ENCODE results near the gene FRMPD4.
"Not testable (repeated sequence)": the region's sequence is repeated elsewhere in the genome, so short reads cannot be mapped to it uniquely, and the experiment has no call there.

The FRMPD4 gene

DNA sequence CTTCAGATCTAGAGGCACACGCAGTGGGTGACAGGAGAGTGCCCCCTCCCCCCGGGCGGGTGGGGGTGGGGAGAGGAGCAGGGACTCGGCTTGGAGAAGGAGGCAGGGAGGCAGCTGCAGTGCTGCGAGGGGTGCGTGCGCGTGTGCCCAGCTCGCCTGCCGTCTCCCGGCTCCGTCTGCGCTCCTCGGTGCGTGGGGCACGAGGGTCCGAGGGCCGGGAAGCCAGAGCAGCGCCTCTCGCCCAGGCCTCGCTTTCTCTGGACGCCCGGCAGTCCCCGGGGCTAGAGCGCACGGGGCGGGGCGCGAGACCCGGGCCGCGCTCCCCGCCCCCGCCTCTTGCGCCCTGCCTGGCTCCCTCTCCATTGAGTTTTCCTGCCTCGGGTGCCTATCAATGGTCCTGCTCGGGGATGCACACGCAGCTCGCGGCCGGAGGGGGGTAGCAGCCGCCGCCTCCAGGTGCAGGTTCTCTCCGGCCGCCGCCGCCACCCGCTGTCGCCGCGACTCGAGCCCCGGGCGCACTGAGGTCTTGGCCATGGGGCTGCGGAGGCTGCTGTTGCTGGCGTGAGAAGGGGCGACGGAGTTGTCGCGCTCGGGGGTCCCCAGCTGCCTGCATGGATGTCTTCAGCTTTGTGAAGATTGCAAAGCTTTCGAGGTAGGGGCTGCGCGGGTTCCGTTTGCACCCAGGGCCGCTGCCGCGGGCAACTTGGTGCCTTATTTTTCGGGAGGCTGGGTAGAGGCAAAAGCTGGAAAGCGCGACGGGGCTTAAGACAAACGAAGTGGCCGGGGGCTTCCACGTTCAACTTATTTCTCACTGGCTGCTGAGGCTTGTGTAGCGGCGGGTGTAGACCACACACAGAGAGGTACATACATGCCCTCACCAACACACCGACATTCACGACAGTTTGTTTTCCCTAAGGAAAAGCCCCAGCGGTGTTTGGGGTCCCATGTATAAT, at the start of gene FRMPD4:
FRMPD4 (plus strand) TSS at position 113 of the 953 bp plus-strand sequence; CDS start at position 612, 499 bp downstream.
- DNase-seq (ENCODE audit: insufficient read length, low spot score) (no peak), FAIRE-seq (no peak)

DNA sequence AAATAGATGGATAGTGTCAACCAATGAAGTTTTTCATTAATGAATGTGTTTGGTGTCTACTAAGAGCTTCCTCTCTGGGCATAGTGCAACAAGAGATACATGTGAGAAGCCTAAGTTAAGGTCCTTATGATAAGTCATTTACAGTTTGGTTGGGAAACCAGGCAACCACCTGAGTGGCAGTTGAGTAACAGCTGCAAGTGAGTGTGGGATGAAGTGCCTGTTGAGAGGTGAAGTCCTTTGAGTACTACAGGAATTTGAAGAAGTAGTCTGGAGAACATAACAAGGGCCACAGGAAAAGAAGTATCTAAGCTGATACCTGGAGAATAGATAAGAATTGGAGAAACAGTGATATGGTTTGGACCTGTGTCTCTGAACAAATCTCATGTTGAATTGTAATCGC, 48.5 kb upstream of the FRMPD4 start:
- FAIRE-seq: no peak
- DNase-seq (ENCODE audit: insufficient read length, low spot score): no peak

DNA sequence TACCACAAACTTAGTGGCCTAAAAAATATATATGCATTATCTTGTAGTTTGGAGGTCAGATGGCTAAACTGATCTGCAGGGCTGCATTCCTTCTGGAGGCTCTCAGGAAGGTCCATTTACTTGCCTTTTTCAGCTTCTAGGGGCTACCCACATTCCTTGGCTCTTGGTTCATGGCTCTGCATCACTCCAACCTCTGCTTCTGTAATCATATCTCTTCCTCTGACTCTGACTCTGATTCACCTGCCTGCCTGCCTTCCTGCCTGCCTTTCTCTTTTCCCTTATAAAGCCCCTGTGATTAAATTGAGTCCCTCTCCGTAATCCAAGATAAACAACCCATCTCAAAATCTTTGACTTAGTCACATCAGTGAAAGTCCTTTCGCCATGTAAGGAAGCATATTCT, 25.0 kb upstream of the FRMPD4 start:
- FAIRE-seq: no peak
- no peak for DNase-seq (ENCODE audit: insufficient read length, low spot score)

DNA sequence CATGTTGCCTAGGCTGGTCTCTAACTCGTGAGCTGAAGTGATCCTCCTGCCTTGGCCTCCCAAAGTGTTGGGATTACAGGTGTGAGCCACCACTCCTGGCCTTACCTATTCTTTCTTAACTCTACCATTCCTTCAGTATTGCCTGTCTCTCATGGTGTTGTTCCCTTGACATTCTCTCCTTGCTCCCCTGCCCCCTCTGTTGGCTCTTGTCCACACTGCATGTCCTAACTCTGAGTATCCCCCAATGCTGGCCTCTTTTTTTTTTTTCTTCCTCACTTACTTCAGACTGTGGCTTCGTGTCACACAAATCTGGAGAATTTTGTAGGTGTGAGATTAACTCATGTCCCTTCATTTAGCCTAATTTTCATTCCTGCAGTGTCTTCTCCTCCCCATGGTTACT, 22.9 kb upstream of the FRMPD4 start:
- FAIRE-seq: no peak
- DNase-seq (ENCODE audit: insufficient read length, low spot score): no peak

DNA sequence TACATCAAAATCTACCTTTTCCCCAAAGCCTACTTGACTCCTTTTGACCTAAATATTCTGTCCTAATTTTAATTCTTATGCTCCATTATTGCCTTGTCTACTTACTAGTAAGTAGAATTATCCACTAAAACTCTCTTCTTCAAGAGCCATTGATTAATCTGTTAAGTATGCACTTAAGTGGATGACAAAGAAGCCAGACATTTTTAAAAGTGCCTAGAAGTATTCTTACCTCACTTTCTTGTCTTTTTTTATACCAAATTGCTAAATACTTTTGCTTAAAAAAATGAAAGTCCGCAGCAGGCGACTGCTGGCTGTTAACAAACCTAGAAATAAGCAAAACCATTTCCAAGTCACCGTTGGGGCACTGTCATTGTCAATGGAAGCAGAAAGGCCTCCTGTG, 20.1 kb upstream of the FRMPD4 start:
- FAIRE-seq (no peak), DNase-seq (ENCODE audit: insufficient read length, low spot score) (no peak)

DNA sequence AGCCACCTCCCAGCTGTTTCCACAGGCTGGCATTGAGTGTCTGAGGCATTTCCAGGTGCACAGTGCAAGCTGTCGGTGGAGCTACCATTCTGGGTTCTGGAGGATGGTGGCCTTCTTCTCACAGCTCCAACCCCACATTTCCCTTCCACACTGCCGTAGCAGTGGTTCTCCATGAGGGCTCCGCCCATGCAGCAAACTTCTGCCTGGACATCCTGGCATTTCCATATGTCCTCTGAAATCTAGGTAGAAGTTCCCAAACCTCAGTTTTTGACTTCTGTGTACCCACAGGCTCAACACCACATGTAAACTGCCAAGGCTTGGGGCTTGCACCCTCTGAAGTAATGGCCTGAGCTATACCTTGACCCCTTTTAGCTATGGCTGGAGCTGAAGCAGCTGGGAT, 10.3 kb upstream of the FRMPD4 start:
- no peak for DNase-seq (ENCODE audit: insufficient read length, low spot score)
- no peak for FAIRE-seq

DNA sequence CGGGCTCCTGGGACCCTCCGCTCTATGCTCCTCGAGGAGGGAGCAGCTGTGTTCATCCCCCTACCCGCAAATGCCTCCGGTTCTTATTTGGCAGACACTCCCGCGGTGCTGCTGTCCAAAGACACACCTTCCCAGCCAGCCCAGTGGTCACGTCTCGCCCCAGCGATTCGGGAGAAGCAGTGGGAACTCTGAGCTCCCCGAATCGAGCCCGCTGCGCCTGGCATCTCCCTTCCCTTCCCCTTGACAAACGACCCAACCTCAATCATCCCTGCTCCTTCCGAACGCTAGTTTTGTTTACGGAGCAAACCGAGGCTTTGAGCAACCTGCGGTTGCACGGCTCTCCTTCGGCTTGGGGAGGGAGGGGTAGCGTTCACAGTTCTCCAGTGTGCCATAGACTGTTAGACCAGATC, 317 bp upstream of the FRMPD4 start:
- DNase-seq (ENCODE audit: insufficient read length, low spot score) (no peak), FAIRE-seq (no peak)

DNA sequence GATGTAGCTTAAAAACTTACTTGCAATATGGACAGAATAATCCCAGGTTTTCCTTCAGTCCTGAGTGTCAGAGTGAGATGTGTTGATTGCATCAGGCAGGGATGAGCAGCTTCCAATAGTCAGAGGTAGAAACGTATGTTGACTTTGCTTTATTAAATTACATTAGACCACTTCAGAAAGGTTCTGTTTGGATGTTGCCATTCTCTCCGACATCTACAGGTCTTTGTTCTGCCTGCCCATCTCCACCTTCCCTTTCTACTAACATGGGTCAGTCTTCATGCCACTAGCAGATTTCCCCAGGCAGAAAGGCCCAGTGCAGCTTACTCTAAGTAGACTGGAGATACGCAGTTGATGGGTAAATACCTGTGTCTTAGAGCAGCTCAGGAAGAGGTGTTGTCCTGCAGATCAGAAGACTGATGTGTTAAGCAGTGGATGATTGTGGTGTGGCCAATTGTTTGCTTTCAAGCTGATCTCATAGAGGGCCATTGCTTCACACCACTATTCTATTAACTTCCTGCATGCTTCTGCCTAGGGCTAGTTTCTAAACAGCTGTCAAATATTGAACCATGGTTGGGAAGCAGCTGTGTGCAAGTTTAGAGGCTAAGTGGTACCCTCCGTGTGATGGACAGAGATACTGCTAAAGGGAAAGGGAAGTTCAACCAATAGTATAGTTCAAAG, 1.8 kb downstream of the FRMPD4 start:
- DNase-seq (ENCODE audit: insufficient read length, low spot score) (no peak), FAIRE-seq (no peak)

DNA sequence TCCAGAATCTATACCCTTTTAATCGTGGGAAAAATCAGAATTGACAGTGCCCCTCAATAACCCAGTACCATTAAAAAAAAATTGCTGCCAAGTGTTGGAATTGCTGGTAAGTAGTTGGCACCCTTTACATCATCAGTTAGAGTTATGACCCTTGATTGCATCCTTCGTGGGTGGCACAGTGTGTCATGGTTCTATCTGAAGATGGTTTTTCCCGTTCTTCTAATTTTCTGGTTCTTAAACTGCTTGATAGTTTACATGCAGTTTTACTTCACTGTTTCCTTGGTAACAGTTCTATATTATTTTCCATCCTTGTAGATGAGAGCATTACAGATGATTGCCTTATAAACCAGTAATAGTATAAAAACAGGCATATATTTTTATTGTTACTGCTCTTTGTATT, 3.2 kb downstream of the FRMPD4 start:
- no peak for FAIRE-seq
- no peak for DNase-seq (ENCODE audit: insufficient read length, low spot score)

DNA sequence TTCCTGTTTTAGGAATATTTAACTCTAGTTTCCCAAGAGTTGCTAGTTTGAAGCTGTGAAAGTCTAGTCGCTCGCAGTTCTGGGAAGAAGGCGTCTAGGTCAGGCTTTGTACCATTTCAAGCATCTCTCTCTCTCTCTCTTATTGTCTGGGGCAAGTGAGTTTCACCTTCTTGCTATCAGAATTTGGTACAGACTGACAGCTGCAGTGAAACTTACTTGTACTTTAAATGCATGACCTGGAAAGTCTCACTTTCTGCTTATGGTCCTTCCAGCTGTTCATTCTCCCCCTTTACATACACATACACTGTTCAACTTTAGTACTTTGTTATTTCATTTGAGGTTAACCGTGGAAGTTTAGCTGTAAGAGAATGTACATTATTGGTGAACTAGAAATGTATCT, 4.4 kb downstream of the FRMPD4 start:
- no peak for DNase-seq (ENCODE audit: insufficient read length, low spot score)
- no peak for FAIRE-seq

DNA sequence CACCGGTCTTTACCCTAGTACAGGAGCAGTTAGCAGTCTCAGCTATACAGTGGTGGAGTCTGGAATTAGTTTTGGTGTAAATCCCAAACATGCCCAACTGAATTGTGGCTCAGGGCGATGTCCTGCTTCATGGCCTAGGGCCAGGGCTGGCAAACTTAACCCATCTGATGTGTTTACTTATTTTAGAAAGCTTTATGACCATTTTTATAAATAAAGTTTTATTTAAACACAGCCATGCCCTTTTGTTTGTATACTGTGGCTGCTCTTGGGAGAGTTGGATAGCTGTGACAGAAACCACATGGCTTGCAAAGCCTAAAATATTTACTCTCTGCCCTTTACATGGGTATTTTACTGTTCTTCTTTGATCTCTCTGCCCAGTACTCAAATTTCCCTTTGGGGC, 7.1 kb downstream of the FRMPD4 start:
- no peak for DNase-seq (ENCODE audit: insufficient read length, low spot score)
- no peak for FAIRE-seq

DNA sequence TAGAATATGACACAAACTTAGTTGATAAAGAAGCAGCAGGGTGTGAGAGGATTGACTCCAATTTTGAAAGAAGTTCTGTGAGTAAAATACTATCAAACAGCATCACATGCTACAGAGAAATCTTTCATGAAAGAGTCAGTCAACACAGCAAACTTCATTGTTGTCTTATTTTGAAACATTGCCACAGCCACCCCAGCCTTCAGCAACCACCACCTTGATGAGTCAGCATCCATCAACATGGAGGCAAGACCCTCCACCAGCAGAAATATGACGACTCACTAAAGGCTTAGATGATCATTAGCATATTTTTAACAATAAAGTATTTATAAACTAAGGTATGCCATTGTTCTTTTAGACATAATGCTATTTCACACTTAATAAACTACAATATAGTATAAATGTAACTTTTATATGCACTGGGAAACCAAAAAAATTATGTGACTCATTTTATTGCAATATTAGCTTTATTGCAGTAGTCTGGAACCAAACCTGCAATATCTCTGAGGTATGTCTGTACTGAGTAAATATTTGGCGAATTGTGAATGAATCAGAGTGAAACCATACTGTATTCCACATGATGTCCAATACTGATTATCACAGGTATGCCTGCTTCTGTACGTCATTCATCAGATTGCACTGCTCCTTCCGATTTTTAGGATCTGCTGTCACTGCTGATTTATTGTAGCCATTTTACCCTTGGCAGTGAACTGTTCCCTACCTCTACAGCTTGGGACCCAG, 11.6 kb downstream of the FRMPD4 start:
- DNase-seq (ENCODE audit: insufficient read length, low spot score) (no peak), FAIRE-seq (no peak)

DNA sequence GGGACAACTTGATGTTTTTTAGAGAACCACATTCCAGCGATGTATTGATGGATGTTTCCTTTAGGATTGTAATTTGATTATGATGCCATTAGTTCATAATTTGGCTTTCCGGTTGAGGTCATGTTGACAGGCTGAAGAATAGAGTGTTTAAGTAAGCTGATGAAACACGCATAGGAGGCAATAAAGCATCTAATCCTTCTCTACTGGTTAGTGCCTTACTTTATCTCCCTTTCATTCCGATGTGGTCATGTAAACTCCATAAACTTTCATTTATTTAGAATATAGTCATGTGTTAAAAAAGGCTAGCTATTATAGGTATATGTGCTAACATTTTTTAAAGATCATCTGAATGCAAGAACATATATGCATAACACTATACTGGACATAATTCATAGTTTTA, 15.0 kb downstream of the FRMPD4 start:
- no peak for FAIRE-seq
- no peak for DNase-seq (ENCODE audit: insufficient read length, low spot score)

DNA sequence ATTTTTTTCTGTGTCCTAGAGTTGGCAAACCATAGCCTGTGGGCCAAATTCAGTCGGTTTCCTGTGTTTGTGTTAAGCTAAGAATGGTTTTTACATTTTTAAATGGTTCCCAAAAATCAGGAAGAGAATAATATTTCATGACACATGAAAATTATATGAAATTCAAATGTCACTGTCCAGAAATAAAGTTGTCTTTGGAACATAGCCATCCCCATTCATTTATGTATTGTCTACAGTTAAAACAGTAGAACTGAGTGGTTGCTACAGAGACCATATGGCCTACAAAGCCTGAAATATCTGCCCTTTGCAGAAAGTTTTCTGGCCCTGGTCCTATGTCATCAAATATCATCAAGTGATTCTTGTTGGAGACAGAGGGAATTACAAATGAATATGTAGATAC, 15.5 kb downstream of the FRMPD4 start:
- FAIRE-seq: no peak
- DNase-seq (ENCODE audit: insufficient read length, low spot score): no peak

DNA sequence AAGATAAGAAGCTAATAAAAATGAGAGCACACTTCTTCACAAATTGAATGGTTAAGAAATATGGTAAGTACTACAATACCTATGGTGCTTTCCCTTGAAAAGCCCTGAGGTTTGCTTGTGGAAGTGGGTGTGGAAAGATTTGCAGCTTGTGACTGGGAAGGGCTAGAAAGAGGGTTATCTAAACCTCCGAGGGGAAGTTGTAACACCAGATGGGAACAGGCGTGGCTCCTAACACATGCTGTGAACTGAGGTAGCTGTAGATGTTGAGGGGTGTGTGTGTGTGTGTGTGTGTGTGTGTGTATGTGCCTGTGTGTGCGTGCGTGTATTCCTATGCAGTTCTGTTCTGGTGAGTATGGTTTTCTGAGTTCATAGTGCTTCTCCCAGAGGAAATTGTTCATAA, 21.5 kb downstream of the FRMPD4 start:
- no peak for FAIRE-seq
- DNase-seq (ENCODE audit: insufficient read length, low spot score): no peak

DNA sequence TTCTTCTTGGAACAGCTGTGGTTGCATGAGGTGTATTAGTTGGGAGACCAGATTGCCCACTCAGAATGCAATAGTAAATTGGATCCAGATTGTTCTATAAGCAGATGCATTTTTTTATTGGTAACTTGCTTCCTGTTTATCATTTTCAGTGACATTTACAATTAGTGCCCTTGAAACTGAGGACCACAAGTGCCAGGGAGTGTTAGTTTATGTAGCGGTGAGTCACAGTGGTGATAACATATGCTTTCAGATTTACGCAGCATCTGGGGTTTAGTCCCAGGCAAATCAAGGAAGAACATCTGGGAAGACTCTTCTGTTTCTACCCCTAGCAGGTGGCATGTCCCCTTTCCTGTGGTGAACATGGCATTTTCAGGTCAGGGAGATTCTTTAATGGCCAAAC, 24.1 kb downstream of the FRMPD4 start:
- no peak for DNase-seq (ENCODE audit: insufficient read length, low spot score)

DNA sequence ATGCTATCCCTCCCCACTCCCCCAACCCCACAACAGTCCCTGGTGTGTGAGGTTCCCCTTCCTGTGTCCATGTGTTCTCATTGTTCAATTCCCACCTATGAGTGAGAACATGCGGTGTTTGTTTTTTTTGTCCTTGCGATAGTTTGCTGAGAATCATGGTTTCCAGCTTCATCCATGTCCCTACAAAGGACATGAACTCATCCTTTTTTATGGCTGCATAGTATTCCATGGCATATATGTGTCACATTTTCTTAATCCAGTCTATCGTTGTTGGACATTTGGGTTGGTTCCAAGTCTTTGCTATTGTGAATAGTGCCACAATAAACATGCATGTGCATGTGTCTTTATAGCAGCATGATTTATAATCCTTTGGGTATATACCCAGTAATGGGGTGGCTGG, 25.9 kb downstream of the FRMPD4 start:
- not testable (repeated sequence) for FAIRE-seq; DNase-seq (ENCODE audit: insufficient read length, low spot score)

More for the DNA sequence above, 24.1 kb downstream of the FRMPD4 start:
- no peak for FAIRE-seq

DNA sequence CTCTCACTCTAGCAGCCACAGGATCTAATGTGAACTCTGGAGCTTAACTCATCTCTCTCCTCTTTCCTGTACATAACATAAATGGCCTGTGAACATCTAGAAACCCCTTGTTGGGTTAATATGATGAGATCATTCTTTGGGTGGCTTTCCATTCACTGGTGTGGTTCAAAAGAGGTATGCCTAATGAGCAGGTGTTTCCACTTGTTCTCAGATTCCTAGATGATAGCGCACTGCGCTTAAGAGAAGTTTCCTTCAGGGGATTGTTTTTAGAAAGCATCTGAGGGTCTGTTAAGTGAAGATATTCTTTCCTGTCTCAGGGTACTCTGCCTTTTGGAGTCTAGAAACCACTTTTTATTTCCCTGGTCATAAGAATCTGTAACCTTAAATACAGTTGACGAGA, 32.5 kb downstream of the FRMPD4 start:
- FAIRE-seq: no peak
- DNase-seq (ENCODE audit: insufficient read length, low spot score): no peak

DNA sequence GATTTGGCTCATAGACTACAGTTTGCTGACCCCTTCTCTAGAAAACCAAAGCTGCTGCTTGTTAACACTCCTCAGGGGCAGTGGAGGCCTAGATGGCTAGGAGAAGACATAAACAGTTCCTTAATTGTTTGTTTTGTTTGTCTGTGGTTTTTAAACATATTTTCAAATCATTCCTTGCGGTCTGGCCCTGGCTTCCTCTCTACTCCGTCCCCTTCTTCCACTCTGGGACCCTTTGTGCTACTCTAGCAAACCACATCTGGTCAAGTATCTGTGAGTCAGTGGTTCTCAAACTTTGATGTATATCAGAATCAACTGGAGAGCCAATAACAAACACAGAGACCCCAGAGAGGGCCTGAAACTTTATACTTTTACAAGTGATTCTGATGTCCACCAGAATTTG, 36.1 kb downstream of the FRMPD4 start:
- no peak for FAIRE-seq
- no peak for DNase-seq (ENCODE audit: insufficient read length, low spot score)

DNA sequence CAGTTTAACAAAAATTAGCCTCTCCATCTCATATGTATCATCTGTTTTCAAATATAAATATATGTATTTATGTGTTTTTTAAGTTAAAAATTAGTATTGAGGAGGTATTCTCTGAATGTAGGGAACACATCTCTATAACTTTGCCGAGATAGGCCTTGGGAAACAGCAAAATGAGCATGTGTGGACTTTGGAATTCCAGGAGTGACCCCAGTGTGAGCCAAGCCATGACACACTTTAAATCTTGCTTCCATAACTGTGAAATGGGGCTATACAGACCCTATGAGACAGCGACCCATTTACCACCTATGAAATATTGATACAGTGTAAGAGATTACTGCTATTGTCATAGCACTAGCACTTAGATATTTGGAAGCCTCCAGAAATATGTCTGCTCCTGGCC, 58.8 kb downstream of the FRMPD4 start:
- DNase-seq (ENCODE audit: insufficient read length, low spot score) (no peak), FAIRE-seq (no peak)

DNA sequence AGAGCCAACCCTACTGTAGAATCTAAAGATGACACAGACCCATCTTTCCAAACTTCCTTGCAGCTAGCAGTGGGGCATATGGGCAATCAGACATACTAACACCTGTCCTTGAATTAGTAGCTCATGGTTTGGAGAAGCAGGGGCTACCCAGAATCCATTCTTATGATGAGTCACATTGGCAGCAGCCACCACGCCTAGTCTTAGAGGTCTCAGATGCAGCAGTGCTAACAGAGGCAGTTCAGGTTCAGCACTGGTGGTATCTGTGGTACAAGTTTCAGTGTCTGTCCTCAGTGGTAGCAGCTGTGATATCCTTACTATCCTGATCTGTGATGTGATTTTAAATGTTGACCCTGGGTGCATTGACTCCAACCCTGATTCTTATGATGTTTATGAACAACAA, 68.1 kb downstream of the FRMPD4 start:
- no peak for FAIRE-seq
- no peak for DNase-seq (ENCODE audit: insufficient read length, low spot score)

All from HTR-8/SVneo (cell line).